Measurements from ENCODE around the gene SF3A2. TPM values are rescaled to one million over a fixed set of nuclear protein-coding genes. Genes with fewer than 3 reads are reported as not detected.

Gene SF3A2
- total and polyA plus RNA-seq, 2 donors (not counting 3 experiments of a cell fraction or from before 2014, with no cell fraction given) = 21.5 to 164 TPM

- Histone ChIP-seq H3K27me3 (ENCODE audit: control insufficient read depth in 2 of 2, insufficient read depth in 2 of 2, low read length in 2 of 2) (peaks cover 43 to 48% of the 10 kb centered on the region in 2 experiments), H3K27ac (ENCODE audit: insufficient read depth, low read depth, low read length) (no peak overlapping the region), H3K4me3 (replicated peaks in 1 of 3; ENCODE audit: insufficient read depth in 1 of 3, low read depth in 1 of 3, low read length in 3 of 3) (no peak overlapping the region), H2AFZ (ENCODE audit: low read depth, low read length) (peak overlapping the region; percentile 22), H3K4me1 (ENCODE audit: control insufficient read depth, extremely low read depth, insufficient read depth, low read length) (peaks cover 5% of the 10 kb centered on the region), H3K79me2 (ENCODE audit: control insufficient read depth, insufficient read depth, low read length) (no peaks in the 10 kb centered on the region), H3K36me3 (ENCODE audit: control insufficient read depth in 2 of 2, extremely low read depth in 1 of 2, insufficient read depth in 2 of 2, low read length in 2 of 2) (no peaks in the 10 kb centered on the region), H4K20me1 (replicated peaks; ENCODE audit: control insufficient read depth, extremely low read depth, insufficient read depth, low read length) (no peaks in the 10 kb centered on the region), H3K4me2 (ENCODE audit: insufficient read depth, low read length) (peak overlapping the region; percentile 21), H3K9ac (replicated peaks; ENCODE audit: extremely low read depth, insufficient read depth, low read length) (no peak overlapping the region), H3K9me3 (replicated peaks; ENCODE audit: control insufficient read depth, insufficient read depth, low read length) (no peaks in the 10 kb centered on the region), H3K9me1 (replicated peaks; ENCODE audit: control insufficient read depth, extremely low read depth, insufficient read depth, low read length) (no peaks in the 10 kb centered on the region)
- BruUV-seq (replicated peaks) = no TSS peak
- dilution Hi-C loops (cut with MboI; ENCODE audit: extremely low pct_ligation_motif_present, low sequenced_read_pairs) (no loop called here), intact Hi-C loops (cut with micrococcal nuclease) (loop anchor here (5.0 kb wide), 1 partner anchor 37 kb away; the partner anchor contains the start of genes LSM7 and SPPL2B)
- FAIRE-seq (peak; percentile 66), DNase-seq (ENCODE audit: low read depth, low spot score) (no peak)
- ChIA-PET CTCF (interaction anchor here (1.2 to 1.7 kb wide), 2 partner anchors 15 to 26 kb away, joined by 5 to 6 read pairs; no protein-coding TSS in a partner anchor), POLR2A (no interaction called here)
- TF ChIP-seq FOS (IDR thresholded peaks at IDR 0.05; ENCODE audit: borderline replicate concordance, insufficient read depth, low read length) (no peak), EZH2 (IDR thresholded peaks at IDR 0.05; ENCODE audit: borderline replicate concordance, low read depth, low read length, severe bottlenecking) (peak; percentile 33)
Observed at GRCh38 chr19:2289714-2290435, 53.3 kb downstream of the SF3A2 start.

- peaks cover 5% of the 10 kb centered on the region for H3K4me1 ChIP-seq (ENCODE audit: control insufficient read depth, extremely low read depth, insufficient read depth, low read length)
- H4K20me1 ChIP-seq (replicated peaks; ENCODE audit: control insufficient read depth, extremely low read depth, insufficient read depth, low read length) = no peaks in the 10 kb centered on the region
- no peaks in the 10 kb centered on the region for H3K9me1 ChIP-seq (replicated peaks; ENCODE audit: control insufficient read depth, extremely low read depth, insufficient read depth, low read length)
- POLR2A ChIA-PET = no interaction called here
- BruUV-seq (replicated peaks) = no TSS peak
- no peak overlapping the region for H3K4me2 ChIP-seq (ENCODE audit: insufficient read depth, low read length)
- FAIRE-seq = no peak
- DNase-seq (ENCODE audit: low read depth, low spot score) = no peak
- no peaks in the 10 kb centered on the region for H3K79me2 ChIP-seq (ENCODE audit: control insufficient read depth, insufficient read depth, low read length)
- no peak overlapping the region for H2AFZ ChIP-seq (ENCODE audit: low read depth, low read length)
- dilution Hi-C loops (cut with MboI; ENCODE audit: extremely low pct_ligation_motif_present, low sequenced_read_pairs) = no loop called here
- CTCF ChIA-PET = interaction anchor here (0.9 to 2.0 kb wide), 2 partner anchors 12 to 29 kb away, joined by 4 to 7 read pairs; no protein-coding TSS in a partner anchor
- no peaks in the 10 kb centered on the region for H3K36me3 ChIP-seq (ENCODE audit: control insufficient read depth in 2 of 2, extremely low read depth in 1 of 2, insufficient read depth in 2 of 2, low read length in 2 of 2)
- H3K9ac ChIP-seq (replicated peaks; ENCODE audit: extremely low read depth, insufficient read depth, low read length) = no peak overlapping the region
- H3K27ac ChIP-seq (ENCODE audit: insufficient read depth, low read depth, low read length) = no peak overlapping the region
- no peak overlapping the region for H3K4me3 ChIP-seq (replicated peaks in 1 of 3; ENCODE audit: insufficient read depth in 1 of 3, low read depth in 1 of 3, low read length in 3 of 3)
- H3K27me3 ChIP-seq (ENCODE audit: control insufficient read depth in 2 of 2, insufficient read depth in 2 of 2, low read length in 2 of 2) = peaks cover 43 to 53% of the 10 kb centered on the region in 2 experiments
- intact Hi-C loops (cut with micrococcal nuclease) = no loop called here
- no peaks in the 10 kb centered on the region for H3K9me3 ChIP-seq (replicated peaks; ENCODE audit: control insufficient read depth, insufficient read depth, low read length)
- TF ChIP-seq GATA2 (IDR thresholded peaks at IDR 0.05; ENCODE audit: insufficient read depth, insufficient read length, low read depth, low read length) (no peak), EZH2 (IDR thresholded peaks at IDR 0.05; ENCODE audit: borderline replicate concordance, low read depth, low read length, severe bottlenecking) (peak; percentile 73), POLR2AphosphoS5 (IDR thresholded peaks at IDR 0.05; ENCODE audit: insufficient read depth, low read depth, low read length) (no peak)
Observed at GRCh38 chr19:2290441-2291184, 54.0 kb downstream of the SF3A2 start.

Measured in endothelial cell of umbilical vein (primary cell).